HEK293 (cell line): ENCODE measurements around the gene TBC1D17.
A peak's percentile ranks its signal among the peaks of the same experiment; 100 is the strongest.

Experiments used
- CTCF ChIA-PET: fragments of 350-600 bp; formaldehyde crosslinking; extraction: SDS; loops from one replicate; lab custom pipeline; 2021; ENCODE audit warnings: antibody characterized with exemption; lab: Yijun Ruan, JAX
- POLR2A ChIA-PET: fragments of 300-600 bp; formaldehyde crosslinking; extraction: SDS; loops from one replicate; lab custom pipeline; 2020; ENCODE audit warnings: antibody characterized with exemption, inconsistent platforms; lab: Yijun Ruan, JAX
- H3K27ac ChIP-seq: fragments of 200-500 bp; sonication (Bioruptor generic); 2 replicates; pipeline ENCODE4 v1.5.1; 2014; ENCODE audit warnings: low read depth, low read length, control low read depth, inconsistent platforms; ENCODE audit errors: extremely low read depth
- H3K36me3 ChIP-seq, 2 experiments: fragments of 200-500 bp in 1 of 2; sonication (Bioruptor generic) in 1 of 2; 1 replicate in 1 of 2; 2 replicates in 1 of 2; pipeline ENCODE4 v1.5.1; 2014 to 2017; ENCODE audit warnings: inconsistent platforms in 2 of 2, low read length in 2 of 2; ENCODE audit not compliant: control insufficient read depth in 2 of 2, insufficient read depth in 1 of 2
- H3K4me1 ChIP-seq: fragments of 200-500 bp; sonication (Bioruptor generic); 2 replicates; pipeline ENCODE4 v1.5.1; 2014; ENCODE audit warnings: mild to moderate bottlenecking, low read length, inconsistent platforms; ENCODE audit not compliant: control insufficient read depth, insufficient read depth
- H3K4me3 ChIP-seq: 2 replicates; pipeline ENCODE4 v1.5.1; 2011; ENCODE audit warnings: low read depth, mild to moderate bottlenecking, control low read depth, low read length, moderate library complexity
- H3K9me3 ChIP-seq: fragments of 200-500 bp; sonication (Bioruptor generic); 2 replicates; pipeline ENCODE4 v1.5.1; 2014; ENCODE audit warnings: low read depth, low read length, inconsistent platforms; ENCODE audit not compliant: control insufficient read depth, insufficient read depth
- GLI2 ChIP-seq: fragments of 450-650 bp; formaldehyde crosslinking; IDR thresholded peaks from 2 replicates; pipeline ENCODE4; 2017; ENCODE audit warnings: missing biosample characterization, missing genetic modification characterization, low read depth, borderline replicate concordance
- GLI4 ChIP-seq: fragments of 450-650 bp; formaldehyde crosslinking; IDR thresholded peaks from 2 replicates; pipeline ENCODE4 v1.5.1; 2016; ENCODE audit warnings: missing biosample characterization, missing genetic modification characterization
- GLIS1 ChIP-seq: fragments of 450-650 bp; formaldehyde crosslinking; IDR thresholded peaks from 2 replicates; pipeline ENCODE4 v1.5.1; 2016; ENCODE audit warnings: missing biosample characterization, missing genetic modification characterization
- GLIS2 ChIP-seq: fragments of 450-650 bp; formaldehyde crosslinking; IDR thresholded peaks from 2 replicates; pipeline ENCODE4 v1.5.1; 2016; ENCODE audit warnings: missing biosample characterization, missing genetic modification characterization
- HOXD13 ChIP-seq: sonication (generic); formaldehyde crosslinking; IDR thresholded peaks from 2 replicates; pipeline ENCODE4 v1.8.0; 2022; ENCODE audit warnings: missing genetic modification reagents, borderline replicate concordance
- KLF8 ChIP-seq: fragments of 450-650 bp; formaldehyde crosslinking; IDR thresholded peaks from 2 replicates; pipeline ENCODE4 v1.5.1; 2016; ENCODE audit warnings: missing biosample characterization, missing genetic modification characterization
- SCRT2 ChIP-seq: fragments of 450-650 bp; formaldehyde crosslinking; IDR thresholded peaks from 2 replicates; pipeline ENCODE4 v1.5.1; 2016; ENCODE audit warnings: missing biosample characterization, missing genetic modification characterization
- SP3 ChIP-seq: fragments of 450-650 bp; formaldehyde crosslinking; IDR thresholded peaks from 2 replicates; pipeline ENCODE4 v1.5.1; 2016; ENCODE audit warnings: missing biosample characterization, missing genetic modification characterization
- ZBTB48 ChIP-seq: fragments of 450-650 bp; formaldehyde crosslinking; IDR thresholded peaks from 2 replicates; pipeline ENCODE4 v1.5.1; 2016; ENCODE audit warnings: missing biosample characterization, missing genetic modification characterization
- ZBTB8A ChIP-seq: fragments of 450-650 bp; formaldehyde crosslinking; IDR thresholded peaks from 2 replicates; pipeline ENCODE4 v1.5.1; 2016; ENCODE audit warnings: missing biosample characterization, missing genetic modification characterization
- ZFP41 ChIP-seq: fragments of 450-650 bp; formaldehyde crosslinking; IDR thresholded peaks from 2 replicates; pipeline ENCODE4 v1.5.1; 2016; ENCODE audit warnings: missing biosample characterization, missing genetic modification characterization, borderline replicate concordance
- ZNF121 ChIP-seq: fragments of 450-650 bp; formaldehyde crosslinking; IDR thresholded peaks from 2 replicates; pipeline ENCODE4 v1.5.1; 2016; ENCODE audit warnings: missing biosample characterization, missing genetic modification characterization
- ZNF433 ChIP-seq: fragments of 450-650 bp; formaldehyde crosslinking; IDR thresholded peaks from 2 replicates; pipeline ENCODE4 v1.5.1; 2016; ENCODE audit warnings: missing biosample characterization, missing genetic modification characterization, low read depth
- ZNF561 ChIP-seq: fragments of 450-650 bp; IDR thresholded peaks from 2 replicates; pipeline ENCODE4 v1.5.1; 2018; ENCODE audit warnings: missing biosample characterization, missing genetic modification characterization, borderline replicate concordance
- ZNF664 ChIP-seq: fragments of 450-650 bp; formaldehyde crosslinking; IDR thresholded peaks from 2 replicates; pipeline ENCODE4 v1.5.1; 2016; ENCODE audit warnings: missing biosample characterization, missing genetic modification characterization
- ZNF670 ChIP-seq: fragments of 450-650 bp; formaldehyde crosslinking; IDR thresholded peaks from 2 replicates; pipeline ENCODE4 v1.5.1; 2016; ENCODE audit warnings: missing biosample characterization, missing genetic modification characterization, low read depth
- ZNF701 ChIP-seq: fragments of 450-650 bp; formaldehyde crosslinking; IDR thresholded peaks from 2 replicates; pipeline ENCODE4 v1.5.1; 2016; ENCODE audit warnings: missing biosample characterization, missing genetic modification characterization
- ZNF785 ChIP-seq: fragments of 450-650 bp; formaldehyde crosslinking; IDR thresholded peaks from 2 replicates; pipeline ENCODE4 v1.5.1; 2016; ENCODE audit warnings: missing biosample characterization, missing genetic modification characterization
- TF ChIP-seq, protein P1 (sequence below): fragments of 450-650 bp; formaldehyde crosslinking; optimal IDR thresholded peaks from 2 replicates; pipeline ENCODE3; 2016; ENCODE audit warnings: missing biosample characterization, mild to moderate bottlenecking, missing genetic modification characterization
- TF ChIP-seq, protein P2 (sequence below): fragments of 450-650 bp; formaldehyde crosslinking; IDR thresholded peaks from 2 replicates; pipeline ENCODE4 v1.5.1; 2016; ENCODE audit warnings: missing biosample characterization, missing genetic modification characterization, borderline replicate concordance

The TBC1D17 gene

DNA sequence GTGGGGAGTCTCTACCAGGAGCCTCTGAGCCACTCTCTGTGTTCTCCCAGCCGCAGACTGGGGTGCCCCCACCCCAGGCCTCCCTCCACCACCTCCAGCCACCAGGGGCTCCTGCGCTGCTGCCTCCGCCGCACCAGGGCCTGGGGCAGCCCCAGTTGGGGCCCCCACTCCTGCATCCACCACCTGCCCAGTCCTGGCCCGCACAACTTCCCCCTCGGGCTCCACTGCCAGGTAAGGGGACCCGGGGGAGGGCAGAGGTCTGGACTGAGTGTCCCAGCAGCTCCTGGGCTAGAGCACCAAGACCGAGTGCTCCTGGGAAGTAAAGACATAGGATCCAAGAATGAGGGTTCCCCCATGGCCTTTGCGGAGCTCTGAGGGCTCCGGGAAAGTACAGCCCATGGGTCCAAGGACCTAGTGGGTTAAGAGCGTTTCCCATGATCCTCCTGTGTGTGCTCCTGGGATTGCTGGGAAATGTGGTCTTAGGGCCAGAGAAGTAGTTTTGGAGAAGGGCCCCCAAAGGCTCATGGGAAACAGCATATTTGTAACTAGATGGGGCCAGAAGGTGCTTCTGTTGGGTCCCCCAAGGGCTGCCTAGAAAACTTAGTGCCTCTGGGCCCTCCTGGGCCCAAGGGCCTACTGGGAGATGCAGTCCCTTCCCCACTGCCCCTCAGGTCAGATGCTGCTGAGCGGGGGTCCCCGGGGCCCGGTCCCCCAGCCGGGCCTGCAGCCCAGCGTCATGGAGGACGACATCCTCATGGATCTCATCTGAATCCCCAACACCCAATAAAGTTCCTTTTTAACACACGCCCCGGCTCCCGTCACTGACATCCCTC is 41.1 kb upstream of the TBC1D17 start:
- ChIA-PET POLR2A (interaction anchor here (1.2 to 1.9 kb wide), 3 partner anchors 12 to 29 kb away, joined by 3 to 7 read pairs (median 6); no protein-coding TSS in a partner anchor), CTCF (no interaction called here)
- H3K9me3 ChIP-seq, result no peaks in the 10 kb centered on the region
- H3K4me3 ChIP-seq, result no peak overlapping the region
- H3K36me3 ChIP-seq, result peaks cover 10 to 95% of the 10 kb centered on the region in 2 experiments
- no peak for TF ChIP-seq ZBTB8A
- no peak for TF ChIP-seq GLI2
- no peak for TF ChIP-seq ZNF433
- no peak for TF ChIP-seq ZNF701 (tag by site-specific recombination)
- TF ChIP-seq ZNF785, result no peak
- TF ChIP-seq ZNF664 (tag by site-specific recombination), result no peak
- TF ChIP-seq, all 188 proteins: peak for 0
- Histone ChIP-seq H3K27ac (no peak overlapping the region), H3K4me1 (no peaks in the 10 kb centered on the region)

DNA sequence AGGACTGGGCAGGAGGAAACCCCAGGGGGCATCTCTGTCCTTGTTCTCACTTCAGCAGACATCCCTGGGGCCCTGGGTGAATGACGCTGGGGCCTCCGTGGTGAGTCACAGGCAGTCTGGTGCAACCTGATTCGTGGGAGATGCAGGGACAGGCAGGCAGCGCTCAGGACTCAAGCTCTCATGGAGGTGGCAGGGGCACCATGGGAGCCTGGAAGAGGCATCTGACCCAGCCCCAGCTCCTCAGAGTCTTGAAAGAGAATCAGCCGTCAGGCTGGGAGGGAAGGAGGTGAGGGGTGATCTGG is 40.5 kb upstream of the TBC1D17 start:
- Histone ChIP-seq H3K9me3 (no peaks in the 10 kb centered on the region), H3K4me1 (no peaks in the 10 kb centered on the region), H3K27ac (no peak overlapping the region), H3K4me3 (no peak overlapping the region), H3K36me3 (peaks cover 10 to 91% of the 10 kb centered on the region in 2 experiments)
- ChIA-PET POLR2A (interaction anchor here (1.2 to 1.4 kb wide), 3 partner anchors 11 to 28 kb away, joined by 3 to 7 read pairs (median 4); partner anchors contain the start of gene PTOV1), CTCF (no interaction called here)
- no peak for TF ChIP-seq SP3 (tag by site-specific recombination)
- TF ChIP-seq ZNF670 (tag by site-specific recombination), result no peak
- TF ChIP-seq ZFP41 (tag by site-specific recombination), result no peak
- no peak for TF ChIP-seq ZNF121 (tag by site-specific recombination)
- TF ChIP-seq GLI4, result no peak
- no peak for TF ChIP-seq HOXD13 (CRISPR knock-in tag)
- TF ChIP-seq, protein P1, sequence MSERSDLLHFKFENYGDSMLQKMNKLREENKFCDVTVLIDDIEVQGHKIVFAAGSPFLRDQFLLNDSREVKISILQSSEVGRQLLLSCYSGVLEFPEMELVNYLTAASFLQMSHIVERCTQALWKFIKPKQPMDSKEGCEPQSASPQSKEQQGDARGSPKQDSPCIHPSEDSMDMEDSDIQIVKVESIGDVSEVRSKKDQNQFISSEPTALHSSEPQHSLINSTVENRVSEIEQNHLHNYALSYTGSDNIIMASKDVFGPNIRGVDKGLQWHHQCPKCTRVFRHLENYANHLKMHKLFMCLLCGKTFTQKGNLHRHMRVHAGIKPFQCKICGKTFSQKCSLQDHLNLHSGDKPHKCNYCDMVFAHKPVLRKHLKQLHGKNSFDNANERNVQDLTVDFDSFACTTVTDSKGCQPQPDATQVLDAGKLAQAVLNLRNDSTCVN (tag by site-specific recombination), result no peak
- no peak for TF ChIP-seq SCRT2 (tag by site-specific recombination)
- peak; percentile 57 for TF ChIP-seq GLIS1
- TF ChIP-seq ZBTB48 (tag by site-specific recombination), result no peak
- no peak for TF ChIP-seq ZNF561 (tag by site-specific recombination)
- TF ChIP-seq KLF8 (tag by site-specific recombination), result no peak
- TF ChIP-seq, protein P2, sequence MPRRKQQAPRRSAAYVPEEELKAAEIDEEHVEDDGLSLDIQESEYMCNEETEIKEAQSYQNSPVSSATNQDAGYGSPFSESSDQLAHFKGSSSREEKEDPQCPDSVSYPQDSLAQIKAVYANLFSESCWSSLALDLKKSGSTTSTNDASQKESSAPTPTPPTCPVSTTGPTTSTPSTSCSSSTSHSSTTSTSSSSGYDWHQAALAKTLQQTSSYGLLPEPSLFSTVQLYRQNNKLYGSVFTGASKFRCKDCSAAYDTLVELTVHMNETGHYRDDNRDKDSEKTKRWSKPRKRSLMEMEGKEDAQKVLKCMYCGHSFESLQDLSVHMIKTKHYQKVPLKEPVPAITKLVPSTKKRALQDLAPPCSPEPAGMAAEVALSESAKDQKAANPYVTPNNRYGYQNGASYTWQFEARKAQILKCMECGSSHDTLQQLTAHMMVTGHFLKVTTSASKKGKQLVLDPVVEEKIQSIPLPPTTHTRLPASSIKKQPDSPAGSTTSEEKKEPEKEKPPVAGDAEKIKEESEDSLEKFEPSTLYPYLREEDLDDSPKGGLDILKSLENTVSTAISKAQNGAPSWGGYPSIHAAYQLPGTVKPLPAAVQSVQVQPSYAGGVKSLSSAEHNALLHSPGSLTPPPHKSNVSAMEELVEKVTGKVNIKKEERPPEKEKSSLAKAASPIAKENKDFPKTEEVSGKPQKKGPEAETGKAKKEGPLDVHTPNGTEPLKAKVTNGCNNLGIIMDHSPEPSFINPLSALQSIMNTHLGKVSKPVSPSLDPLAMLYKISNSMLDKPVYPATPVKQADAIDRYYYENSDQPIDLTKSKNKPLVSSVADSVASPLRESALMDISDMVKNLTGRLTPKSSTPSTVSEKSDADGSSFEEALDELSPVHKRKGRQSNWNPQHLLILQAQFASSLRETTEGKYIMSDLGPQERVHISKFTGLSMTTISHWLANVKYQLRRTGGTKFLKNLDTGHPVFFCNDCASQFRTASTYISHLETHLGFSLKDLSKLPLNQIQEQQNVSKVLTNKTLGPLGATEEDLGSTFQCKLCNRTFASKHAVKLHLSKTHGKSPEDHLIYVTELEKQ (tag by site-specific recombination), result no peak
- TF ChIP-seq ZNF664 (tag by site-specific recombination), result no peak
- peak; percentile 16; the same call in 1 of the 2 replicates for TF ChIP-seq GLIS2 (tag by site-specific recombination)
